Endodermal cell (in vitro differentiated cells): ENCODE results near the gene STX3. TPM values are rescaled to one million over a fixed set of nuclear protein-coding genes. Genes with fewer than 3 reads are reported as not detected.

ENCODE experiments used
- DNase-seq: peaks from one replicate; pipeline ENCODE4 v3.0.0-alpha.2; 2017
- H3K27ac ChIP-seq: 2 replicates; pipeline ENCODE4 v1.5.1; 2013; ENCODE audit warnings: mild to moderate bottlenecking, low read depth, low read length, moderate library complexity
- H3K27me3 ChIP-seq: 2 replicates; pipeline ENCODE4 v1.6.1; 2013; ENCODE audit warnings: mild to moderate bottlenecking, low read length, moderate library complexity; ENCODE audit not compliant: insufficient read depth, control insufficient read depth, poor library complexity, severe bottlenecking
- H3K36me3 ChIP-seq: 2 replicates; pipeline ENCODE4 v1.7.0; 2013; ENCODE audit warnings: mild to moderate bottlenecking, low read length, moderate library complexity; ENCODE audit not compliant: control insufficient read depth, insufficient read depth
- H3K4me1 ChIP-seq: one replicate; pipeline ENCODE4 v1.7.0; 2013; ENCODE audit warnings: low read length; ENCODE audit not compliant: control insufficient read depth, insufficient read depth
- H3K4me3 ChIP-seq: 2 replicates; pipeline ENCODE4 v1.5.1; 2013; ENCODE audit warnings: mild to moderate bottlenecking, low read length, moderate library complexity
- H3K9ac ChIP-seq: 2 replicates; pipeline ENCODE4 v1.6.1; 2013; ENCODE audit warnings: mild to moderate bottlenecking, low read length, moderate library complexity; ENCODE audit not compliant: poor library complexity, severe bottlenecking; ENCODE audit errors: extremely low read depth
- H3K9me3 ChIP-seq: 2 replicates; pipeline ENCODE4 v1.6.1; 2013; ENCODE audit warnings: mild to moderate bottlenecking, low read length, moderate library complexity; ENCODE audit not compliant: control insufficient read depth
- H3K27ac Mint-ChIP-seq: 2 replicates; pipeline ENCODE4 v1.8.0; 2020; ENCODE audit warnings: mixed read lengths
- H3K27me3 Mint-ChIP-seq: 2 replicates; pipeline ENCODE4 v1.8.0; 2021; ENCODE audit warnings: mild to moderate bottlenecking, mixed read lengths; ENCODE audit not compliant: insufficient read depth
- H3K36me3 Mint-ChIP-seq: 2 replicates; pipeline ENCODE4 v1.8.0; 2020; ENCODE audit warnings: low read depth, mixed read lengths
- H3K4me1 Mint-ChIP-seq: 2 replicates; pipeline ENCODE4 v1.8.0; 2020; ENCODE audit warnings: mixed read lengths
- H3K4me3 Mint-ChIP-seq: 2 replicates; pipeline ENCODE4 v1.8.0; 2020; ENCODE audit warnings: mild to moderate bottlenecking, moderate library complexity, mixed read lengths
- H3K9me3 Mint-ChIP-seq: 2 replicates; pipeline ENCODE4 v1.8.0; 2020; ENCODE audit warnings: mild to moderate bottlenecking, mixed read lengths
- WGBS, 2 experiments: methylation state at CpG; one replicate each; pipeline versions ENCODE4 v1.1.5 to v1.1.7; 2013; ENCODE audit warnings: missing lambda C conversion rate in 2 of 2, mixed read lengths in 1 of 2; ENCODE audit not compliant: insufficient coverage in 1 of 2, insufficient read length in 1 of 2; 5-methylcytosine and 5-hydroxymethylcytosine counted together
- total RNA-seq, 2 donors: library from RNA; stranded (reverse); fragmentation: NEBNext Ultra II Directional in 1 of 2; extraction: Animal tissue kit (Norgen Biotek cat#: 25700) in 1 of 2; gene quantifications; 2 replicates in 1 of 2; 3 replicates in 1 of 2; pipeline ENCODE4 v1.2.1, GENCODE V29; 2021
- TF ChIP-seq, protein P1 (sequence below): fragments of 200-600 bp; sonication (generic); conservative IDR thresholded peaks from 2 replicates; pipeline ENCODE4 v1.5.0; 2021; ENCODE audit warnings: antibody characterized with exemption, mild to moderate bottlenecking

The STX3 gene
- total RNA-seq, 2 donors from 2014 or later: 119 to 160 TPM

- Histone ChIP-seq H3K9me3 (no peaks in the 10 kb centered on the region), H3K27me3 (peaks cover 4% of the 10 kb centered on the region), H3K4me3 (no peak overlapping the region), H3K4me1 (no peaks in the 10 kb centered on the region), H3K36me3 (no peaks in the 10 kb centered on the region), H3K9ac (no peak overlapping the region), H3K27ac (no peak overlapping the region)
- no peak for DNase-seq
- Mint-ChIP-seq H3K27me3 (peaks cover 4% of the 10 kb centered on the region), H3K4me1 (no peaks in the 10 kb centered on the region), H3K4me3 (no peak overlapping the region), H3K9me3 (no peaks in the 10 kb centered on the region), H3K36me3 (no peaks in the 10 kb centered on the region), H3K27ac (no peak overlapping the region)
- TF ChIP-seq, protein P1, sequence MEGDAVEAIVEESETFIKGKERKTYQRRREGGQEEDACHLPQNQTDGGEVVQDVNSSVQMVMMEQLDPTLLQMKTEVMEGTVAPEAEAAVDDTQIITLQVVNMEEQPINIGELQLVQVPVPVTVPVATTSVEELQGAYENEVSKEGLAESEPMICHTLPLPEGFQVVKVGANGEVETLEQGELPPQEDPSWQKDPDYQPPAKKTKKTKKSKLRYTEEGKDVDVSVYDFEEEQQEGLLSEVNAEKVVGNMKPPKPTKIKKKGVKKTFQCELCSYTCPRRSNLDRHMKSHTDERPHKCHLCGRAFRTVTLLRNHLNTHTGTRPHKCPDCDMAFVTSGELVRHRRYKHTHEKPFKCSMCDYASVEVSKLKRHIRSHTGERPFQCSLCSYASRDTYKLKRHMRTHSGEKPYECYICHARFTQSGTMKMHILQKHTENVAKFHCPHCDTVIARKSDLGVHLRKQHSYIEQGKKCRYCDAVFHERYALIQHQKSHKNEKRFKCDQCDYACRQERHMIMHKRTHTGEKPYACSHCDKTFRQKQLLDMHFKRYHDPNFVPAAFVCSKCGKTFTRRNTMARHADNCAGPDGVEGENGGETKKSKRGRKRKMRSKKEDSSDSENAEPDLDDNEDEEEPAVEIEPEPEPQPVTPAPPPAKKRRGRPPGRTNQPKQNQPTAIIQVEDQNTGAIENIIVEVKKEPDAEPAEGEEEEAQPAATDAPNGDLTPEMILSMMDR: no peak
- 60 to 79% methylated on average over 1 of the region's 1 CpG for WGBS, 2 experiments
Observed at GRCh38 chr11:59708537-59708936, 46.6 kb upstream of the STX3 start.

GRCh38 chr11:59710136-59710847 lies 44.9 kb upstream of the STX3 start:
- Histone ChIP-seq H3K36me3 (no peaks in the 10 kb centered on the region), H3K4me1 (no peaks in the 10 kb centered on the region), H3K4me3 (no peak overlapping the region), H3K9me3 (no peaks in the 10 kb centered on the region), H3K27me3 (peaks cover 4% of the 10 kb centered on the region), H3K9ac (no peak overlapping the region), H3K27ac (no peak overlapping the region)
- TF ChIP-seq, protein P1: no peak
- WGBS, 2 experiments: 83 to 94% methylated on average over 2 to 3 of the region's 3 CpGs
- Mint-ChIP-seq H3K9me3 (no peaks in the 10 kb centered on the region), H3K4me3 (no peak overlapping the region), H3K4me1 (peaks cover 7% of the 10 kb centered on the region), H3K36me3 (no peaks in the 10 kb centered on the region), H3K27ac (no peak overlapping the region), H3K27me3 (peaks cover 4% of the 10 kb centered on the region)
- DNase-seq: no peak

GRCh38 chr11:59713745-59714144 lies 41.4 kb upstream of the STX3 start, which contains the start of gene OR10V1:
TSS of gene OR10V1 (minus strand) at chr11:59713845. CDS start at chr11:59713845, 0 bp downstream.
- no peak within 1 kb of the TSS for H3K27ac Mint-ChIP-seq
- H3K27ac ChIP-seq: no peak within 1 kb of the TSS
- no peaks in the 10 kb centered on the region for H3K36me3 ChIP-seq
- peaks cover 12% of the 10 kb centered on the region for H3K4me1 Mint-ChIP-seq
- no peak within 1 kb of the TSS for H3K9ac ChIP-seq
- DNase-seq: no peak
- no peaks in the 10 kb centered on the region for H3K9me3 ChIP-seq
- no peak within 1 kb of the TSS for H3K4me3 Mint-ChIP-seq
- no peaks in the 10 kb centered on the region for H3K36me3 Mint-ChIP-seq
- peaks cover 4% of the 10 kb centered on the region for H3K4me1 ChIP-seq
- H3K27me3 ChIP-seq: peaks cover 9% of the 10 kb centered on the region
- H3K9me3 Mint-ChIP-seq: no peaks in the 10 kb centered on the region
- peaks cover 3% of the 10 kb centered on the region for H3K27me3 Mint-ChIP-seq
- H3K4me3 ChIP-seq: no peak within 1 kb of the TSS
- WGBS, 2 experiments: 78 to 87% methylated on average over 2 of the region's 2 CpGs
- TF ChIP-seq, protein P1: no peak
